GM18858 (cell line): ENCODE data around the gene CAST.
A peak's percentile ranks its signal among the peaks of the same experiment; 100 is the strongest.

Experiments used
- ATAC-seq: cut with Tn5 transposase; IDR thresholded peaks from one replicate; pipeline ENCODE4 v1.9.1; 2021; ENCODE audit not compliant: unreplicated experiment

Gene CAST

GRCh38 chr5:96709152-96709821, 47.1 kb downstream of the CAST start:
- ATAC-seq = no peak

- ATAC-seq = no peak
Observed at GRCh38 chr5:96712100-96712746, 50.0 kb downstream of the CAST start.

- no peak for ATAC-seq
Observed at GRCh38 chr5:96714450-96714849, 52.3 kb downstream of the CAST start.

GRCh38 chr5:96714951-96715451, 52.8 kb downstream of the CAST start:
- ATAC-seq = peak; percentile 75

GRCh38 chr5:96716007-96716406, 53.8 kb downstream of the CAST start:
- ATAC-seq = no peak

GRCh38 chr5:96716716-96717115, 54.5 kb downstream of the CAST start:
- no peak for ATAC-seq

GRCh38 chr5:96717874-96718273, 55.7 kb downstream of the CAST start:
- no peak for ATAC-seq

GRCh38 chr5:96718635-96719077, 56.5 kb downstream of the CAST start:
- ATAC-seq = no peak

- ATAC-seq = no peak
Observed at GRCh38 chr5:96720408-96720807, 58.2 kb downstream of the CAST start.

- ATAC-seq = no peak
Observed at GRCh38 chr5:96721351-96721977, 59.3 kb downstream of the CAST start.

GRCh38 chr5:96725257-96725656, 63.1 kb downstream of the CAST start:
- no peak for ATAC-seq

GRCh38 chr5:96726802-96727201, 64.6 kb downstream of the CAST start:
- no peak for ATAC-seq

GRCh38 chr5:96729156-96729555, 67.0 kb downstream of the CAST start:
- ATAC-seq = no peak

- no peak for ATAC-seq
Observed at GRCh38 chr5:96730586-96730985, 68.4 kb downstream of the CAST start.

- ATAC-seq = no peak
Observed at GRCh38 chr5:96733771-96734500, 71.8 kb downstream of the CAST start.

- no peak for ATAC-seq
Observed at GRCh38 chr5:96734871-96735325, 72.7 kb downstream of the CAST start.

- no peak for ATAC-seq
Observed at GRCh38 chr5:96736937-96737336, 74.8 kb downstream of the CAST start.

GRCh38 chr5:96741106-96741505, 78.9 kb downstream of the CAST start:
- no peak for ATAC-seq

GRCh38 chr5:96741891-96742309, 79.7 kb downstream of the CAST start:
- no peak for ATAC-seq

GRCh38 chr5:96742538-96742937, 80.4 kb downstream of the CAST start:
- no peak for ATAC-seq

GRCh38 chr5:96743065-96743768, 81.0 kb downstream of the CAST start:
- ATAC-seq = no peak
